ENCODE data around the gene TBC1D14. TPM values are rescaled to one million over a fixed set of nuclear protein-coding genes. Genes with fewer than 3 reads are reported as not detected.

TBC1D14 gene
- total RNA-seq, 1 experiment from 2014 or later: 36.3 TPM

DNA sequence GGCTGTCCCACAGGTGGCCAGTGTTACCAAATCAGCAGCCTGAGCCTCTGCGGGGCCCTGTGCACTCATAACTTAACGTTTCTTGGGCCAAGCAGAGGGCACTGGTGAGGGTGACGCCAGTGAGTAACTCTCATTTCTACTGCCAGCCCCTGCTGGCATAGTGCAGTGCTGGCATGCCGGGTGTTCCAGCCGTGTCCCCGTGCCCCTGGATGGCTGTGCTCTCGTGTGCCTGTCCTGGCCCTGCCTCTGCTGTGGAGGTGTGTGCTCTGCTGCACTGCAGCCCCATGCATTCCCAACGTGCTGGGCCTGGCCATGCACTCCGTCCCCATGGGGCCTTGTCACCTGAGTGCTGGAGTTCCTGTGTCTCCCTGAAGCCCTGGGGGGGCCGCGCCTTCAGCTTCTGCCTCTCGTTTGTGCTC, 14.7 kb downstream of the TBC1D14 start:
- H3K4me3 ChIP-seq (ENCODE audit: low read depth in 2 of 2, low read length in 2 of 2): no peak overlapping the region
- BruUV-seq (replicated peaks): no TSS peak
- H3K36me3 ChIP-seq (ENCODE audit: control insufficient read depth, insufficient read depth, low read length): no peaks in the 10 kb centered on the region
- peaks cover 2% of the 10 kb centered on the region; the same call in 1 of the 2 replicates for H3K4me1 ChIP-seq (ENCODE audit: control insufficient read depth, insufficient read depth, low read length)
- intact Hi-C loops (cut with micrococcal nuclease; ENCODE audit: unreplicated experiment): no loop called here
- TF ChIP-seq POLR2AphosphoS5 (IDR thresholded peaks at IDR 0.05; ENCODE audit: low read depth, low read length): no peak
- no peak for TF ChIP-seq TCF7L2 (IDR thresholded peaks at IDR 0.05; ENCODE audit: low read depth, low read length)
- in situ Hi-C loops (cut with HindIII; ENCODE audit: low pct_unique_long_range_greater_than_20kb, low sequenced_read_pairs): no loop called here
- H3K9me3 ChIP-seq (ENCODE audit: control insufficient read depth, insufficient read depth, low read depth, low read length): no peaks in the 10 kb centered on the region
- ChIA-PET POLR2A (no interaction called here), CTCF (no interaction called here)
- ATAC-seq: no peak
- no peak for DNase-seq (ENCODE audit: low read depth, low spot score)
- no peak overlapping the region for H3K27ac ChIP-seq (ENCODE audit: low read length)
- H3K27me3 ChIP-seq (ENCODE audit: control insufficient read depth, insufficient read depth, low read length): no peaks in the 10 kb centered on the region

DNA sequence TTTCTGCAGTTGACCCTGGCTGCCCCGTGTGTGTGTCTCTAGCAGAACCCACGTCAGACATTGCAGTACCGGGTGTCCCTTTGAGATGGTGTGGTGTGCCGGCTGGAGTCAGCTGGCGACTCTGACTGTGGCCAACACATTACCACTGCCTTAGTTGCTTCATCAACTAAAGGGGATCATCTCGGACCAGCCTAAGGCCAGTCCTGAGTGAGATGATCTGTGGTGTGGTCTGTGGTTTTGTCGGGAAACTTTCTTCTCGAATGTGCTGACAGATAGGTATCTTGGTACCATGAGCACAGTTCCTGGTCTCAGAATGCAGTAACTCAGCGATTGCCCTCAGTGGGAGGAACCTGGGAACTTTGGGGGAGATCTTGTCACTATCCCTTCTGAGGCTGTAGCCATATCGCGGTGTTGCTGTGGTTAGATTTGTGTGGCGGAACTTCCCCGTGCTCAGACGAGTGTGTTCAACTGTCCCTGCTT, 15.8 kb downstream of the TBC1D14 start:
- TF ChIP-seq, protein P1, sequence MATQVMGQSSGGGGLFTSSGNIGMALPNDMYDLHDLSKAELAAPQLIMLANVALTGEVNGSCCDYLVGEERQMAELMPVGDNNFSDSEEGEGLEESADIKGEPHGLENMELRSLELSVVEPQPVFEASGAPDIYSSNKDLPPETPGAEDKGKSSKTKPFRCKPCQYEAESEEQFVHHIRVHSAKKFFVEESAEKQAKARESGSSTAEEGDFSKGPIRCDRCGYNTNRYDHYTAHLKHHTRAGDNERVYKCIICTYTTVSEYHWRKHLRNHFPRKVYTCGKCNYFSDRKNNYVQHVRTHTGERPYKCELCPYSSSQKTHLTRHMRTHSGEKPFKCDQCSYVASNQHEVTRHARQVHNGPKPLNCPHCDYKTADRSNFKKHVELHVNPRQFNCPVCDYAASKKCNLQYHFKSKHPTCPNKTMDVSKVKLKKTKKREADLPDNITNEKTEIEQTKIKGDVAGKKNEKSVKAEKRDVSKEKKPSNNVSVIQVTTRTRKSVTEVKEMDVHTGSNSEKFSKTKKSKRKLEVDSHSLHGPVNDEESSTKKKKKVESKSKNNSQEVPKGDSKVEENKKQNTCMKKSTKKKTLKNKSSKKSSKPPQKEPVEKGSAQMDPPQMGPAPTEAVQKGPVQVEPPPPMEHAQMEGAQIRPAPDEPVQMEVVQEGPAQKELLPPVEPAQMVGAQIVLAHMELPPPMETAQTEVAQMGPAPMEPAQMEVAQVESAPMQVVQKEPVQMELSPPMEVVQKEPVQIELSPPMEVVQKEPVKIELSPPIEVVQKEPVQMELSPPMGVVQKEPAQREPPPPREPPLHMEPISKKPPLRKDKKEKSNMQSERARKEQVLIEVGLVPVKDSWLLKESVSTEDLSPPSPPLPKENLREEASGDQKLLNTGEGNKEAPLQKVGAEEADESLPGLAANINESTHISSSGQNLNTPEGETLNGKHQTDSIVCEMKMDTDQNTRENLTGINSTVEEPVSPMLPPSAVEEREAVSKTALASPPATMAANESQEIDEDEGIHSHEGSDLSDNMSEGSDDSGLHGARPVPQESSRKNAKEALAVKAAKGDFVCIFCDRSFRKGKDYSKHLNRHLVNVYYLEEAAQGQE (IDR thresholded peaks at IDR 0.05; ENCODE audit: insufficient read depth in 1 of 2, low read depth in 2 of 2, low read length in 1 of 2): no peak
- TF ChIP-seq SIN3A (IDR thresholded peaks at IDR 0.05; ENCODE audit: borderline replicate concordance, insufficient read depth, low read depth, low read length): no peak
- no peak for TF ChIP-seq POLR2AphosphoS5 (IDR thresholded peaks at IDR 0.05; ENCODE audit: low read depth, low read length)
- no peak for TF ChIP-seq TCF7L2 (IDR thresholded peaks at IDR 0.05; ENCODE audit: low read depth, low read length)
- TF ChIP-seq, protein P2, sequence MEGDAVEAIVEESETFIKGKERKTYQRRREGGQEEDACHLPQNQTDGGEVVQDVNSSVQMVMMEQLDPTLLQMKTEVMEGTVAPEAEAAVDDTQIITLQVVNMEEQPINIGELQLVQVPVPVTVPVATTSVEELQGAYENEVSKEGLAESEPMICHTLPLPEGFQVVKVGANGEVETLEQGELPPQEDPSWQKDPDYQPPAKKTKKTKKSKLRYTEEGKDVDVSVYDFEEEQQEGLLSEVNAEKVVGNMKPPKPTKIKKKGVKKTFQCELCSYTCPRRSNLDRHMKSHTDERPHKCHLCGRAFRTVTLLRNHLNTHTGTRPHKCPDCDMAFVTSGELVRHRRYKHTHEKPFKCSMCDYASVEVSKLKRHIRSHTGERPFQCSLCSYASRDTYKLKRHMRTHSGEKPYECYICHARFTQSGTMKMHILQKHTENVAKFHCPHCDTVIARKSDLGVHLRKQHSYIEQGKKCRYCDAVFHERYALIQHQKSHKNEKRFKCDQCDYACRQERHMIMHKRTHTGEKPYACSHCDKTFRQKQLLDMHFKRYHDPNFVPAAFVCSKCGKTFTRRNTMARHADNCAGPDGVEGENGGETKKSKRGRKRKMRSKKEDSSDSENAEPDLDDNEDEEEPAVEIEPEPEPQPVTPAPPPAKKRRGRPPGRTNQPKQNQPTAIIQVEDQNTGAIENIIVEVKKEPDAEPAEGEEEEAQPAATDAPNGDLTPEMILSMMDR (IDR thresholded peaks at IDR 0.05): no peak
- no peak overlapping the region for H3K4me3 ChIP-seq (ENCODE audit: low read depth in 2 of 2, low read length in 2 of 2)
- intact Hi-C loops (cut with micrococcal nuclease; ENCODE audit: unreplicated experiment): no loop called here
- no peak for ATAC-seq
- no peaks in the 10 kb centered on the region for H3K36me3 ChIP-seq (ENCODE audit: control insufficient read depth, insufficient read depth, low read length)
- no peaks in the 10 kb centered on the region for H3K27me3 ChIP-seq (ENCODE audit: control insufficient read depth, insufficient read depth, low read length)
- BruUV-seq (replicated peaks): no TSS peak
- CTCF ChIA-PET: no interaction called here
- in situ Hi-C loops (cut with HindIII; ENCODE audit: low pct_unique_long_range_greater_than_20kb, low sequenced_read_pairs): no loop called here
- POLR2A ChIA-PET: interaction anchor here (0.6 kb wide), 1 partner anchor 145 kb away, joined by 3 read pairs; no protein-coding TSS in a partner anchor
- no peaks in the 10 kb centered on the region for H3K9me3 ChIP-seq (ENCODE audit: control insufficient read depth, insufficient read depth, low read depth, low read length)
- no peak overlapping the region for H3K27ac ChIP-seq (ENCODE audit: low read length)
- peaks cover 2% of the 10 kb centered on the region; the same call in 1 of the 2 replicates for H3K4me1 ChIP-seq (ENCODE audit: control insufficient read depth, insufficient read depth, low read length)
- no peak for DNase-seq (ENCODE audit: low read depth, low spot score)

DNA sequence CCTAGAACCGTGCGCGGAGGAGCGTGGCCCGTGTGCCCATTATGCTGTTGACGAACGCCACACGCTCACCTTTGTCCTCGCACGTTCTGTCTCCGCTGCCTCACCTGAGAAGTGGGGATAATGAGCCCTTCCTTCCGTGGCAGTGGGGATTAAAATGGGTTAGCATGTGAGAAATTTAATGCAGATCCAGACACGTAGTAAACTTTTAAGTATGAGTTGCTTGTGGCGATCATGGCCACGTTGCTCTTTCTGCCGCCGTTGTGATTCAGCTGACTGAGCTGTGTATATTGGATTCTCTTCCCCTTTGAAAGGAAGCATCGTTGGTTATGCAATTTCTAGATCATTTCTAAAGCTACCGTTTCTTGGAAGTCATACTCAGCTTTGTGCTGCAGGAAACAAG, 16.5 kb downstream of the TBC1D14 start:
- BruUV-seq (replicated peaks): no TSS peak
- H3K36me3 ChIP-seq (ENCODE audit: control insufficient read depth, insufficient read depth, low read length): no peaks in the 10 kb centered on the region
- peaks cover 2% of the 10 kb centered on the region; the same call in 1 of the 2 replicates for H3K4me1 ChIP-seq (ENCODE audit: control insufficient read depth, insufficient read depth, low read length)
- POLR2A ChIA-PET: interaction anchor here (0.6 kb wide), 1 partner anchor 146 kb away, joined by 3 read pairs; no protein-coding TSS in a partner anchor
- DNase-seq (ENCODE audit: low read depth, low spot score) (no peak), ATAC-seq (no peak)
- no peak overlapping the region for H3K4me3 ChIP-seq (ENCODE audit: low read depth in 2 of 2, low read length in 2 of 2)
- CTCF ChIA-PET: no interaction called here
- no peaks in the 10 kb centered on the region for H3K27me3 ChIP-seq (ENCODE audit: control insufficient read depth, insufficient read depth, low read length)
- intact Hi-C loops (cut with micrococcal nuclease; ENCODE audit: unreplicated experiment) (no loop called here), in situ Hi-C loops (cut with HindIII; ENCODE audit: low pct_unique_long_range_greater_than_20kb, low sequenced_read_pairs) (no loop called here)
- no peaks in the 10 kb centered on the region for H3K9me3 ChIP-seq (ENCODE audit: control insufficient read depth, insufficient read depth, low read depth, low read length)
- TF ChIP-seq TCF7L2 (IDR thresholded peaks at IDR 0.05; ENCODE audit: low read depth, low read length) (no peak), POLR2AphosphoS5 (IDR thresholded peaks at IDR 0.05; ENCODE audit: low read depth, low read length) (no peak), SIN3A (IDR thresholded peaks at IDR 0.05; ENCODE audit: borderline replicate concordance, insufficient read depth, low read depth, low read length) (no peak)
- TF ChIP-seq, protein P1 (IDR thresholded peaks at IDR 0.05; ENCODE audit: insufficient read depth in 1 of 2, low read depth in 2 of 2, low read length in 1 of 2): no peak
- TF ChIP-seq, protein P2 (IDR thresholded peaks at IDR 0.05): no peak
- no peak overlapping the region for H3K27ac ChIP-seq (ENCODE audit: low read length)
